Bone marrow (tissue), 2 donors: ENCODE measurements around the gene SUZ12.
"Not testable (repeated sequence)": the region's sequence is repeated elsewhere in the genome, so short reads cannot be mapped to it uniquely, and the experiment has no call there.

Experiments used
- DNase-seq, 2 donors: peaks; one replicate each; lab custom pipeline; 2025; lab: John Stamatoyannopoulos, UW

The SUZ12 gene

GRCh38 chr17:31936615-31937609 is at the start of gene SUZ12:
Gene SUZ12, plus strand, starts transcription at chr17:31937007. Its CDS starts 240 bp downstream, at chr17:31937247.
- peak; percentile 67 to 77 for DNase-seq

- peak in 1 of 2 donors; percentile 92 for DNase-seq
These were observed 48.7 kb upstream of the SUZ12 start for GRCh38 chr17:31888124-31888523.

- DNase-seq: no peak
These were observed 35.9 kb upstream of the SUZ12 start for GRCh38 chr17:31900877-31901276.

GRCh38 chr17:31902693-31903092 is 34.1 kb upstream of the SUZ12 start:
- no peak for DNase-seq

GRCh38 chr17:31903401-31903800 is 33.4 kb upstream of the SUZ12 start:
- no peak for DNase-seq

- DNase-seq: no peak
These were observed 29.4 kb upstream of the SUZ12 start for GRCh38 chr17:31907342-31907962.

- no peak for DNase-seq
These were observed 28.4 kb upstream of the SUZ12 start for GRCh38 chr17:31908386-31908785.

- DNase-seq: not testable (repeated sequence)
These were observed 24.1 kb upstream of the SUZ12 start for GRCh38 chr17:31912705-31913104.

GRCh38 chr17:31915456-31916100 is 21.2 kb upstream of the SUZ12 start:
- DNase-seq: no peak

GRCh38 chr17:31916491-31917064 is 20.2 kb upstream of the SUZ12 start:
- no peak for DNase-seq

- DNase-seq: no peak
These were observed 19.7 kb upstream of the SUZ12 start for GRCh38 chr17:31917065-31917529.

GRCh38 chr17:31917721-31918120 is 19.1 kb upstream of the SUZ12 start:
- DNase-seq: not testable (repeated sequence)

- DNase-seq: no peak
These were observed 18.1 kb upstream of the SUZ12 start for GRCh38 chr17:31918701-31919128.

GRCh38 chr17:31919802-31920525 is 16.8 kb upstream of the SUZ12 start:
- no peak for DNase-seq

GRCh38 chr17:31926100-31926729 is 10.6 kb upstream of the SUZ12 start:
- no peak for DNase-seq

- no peak for DNase-seq
These were observed 5.1 kb upstream of the SUZ12 start for GRCh38 chr17:31931756-31932155.

GRCh38 chr17:31935512-31935911 is 1.3 kb upstream of the SUZ12 start:
- DNase-seq: no peak

- DNase-seq: not testable (repeated sequence)
These were observed 1.3 kb downstream of the SUZ12 start for GRCh38 chr17:31937926-31938641.

GRCh38 chr17:31941916-31942315 is 5.1 kb downstream of the SUZ12 start:
- DNase-seq: not testable (repeated sequence)

- DNase-seq: not testable (repeated sequence)
These were observed 5.6 kb downstream of the SUZ12 start for GRCh38 chr17:31942396-31942795.
